Loucy (cell line): Measurements from ENCODE around the gene SMURF1.

Experiments
- H2AFZ ChIP-seq: fragments of 200-600 bp; sonication (generic); 2 replicates; pipeline ENCODE4 v1.6.0; 2016; ENCODE audit warnings: antibody characterized with exemption, mild to moderate bottlenecking, low read length, moderate library complexity
- H3F3A ChIP-seq: fragments of 200-600 bp; 2 replicates; pipeline ENCODE4 v1.6.0; 2016; ENCODE audit warnings: antibody characterized with exemption, low read depth, mild to moderate bottlenecking
- H3K27me3 ChIP-seq: fragments of 200-600 bp; sonication (generic); 2 replicates; pipeline ENCODE4 v1.6.1; 2014; ENCODE audit warnings: low read length, mild to moderate bottlenecking; ENCODE audit not compliant: insufficient read depth, poor library complexity, severe bottlenecking
- H3K36me3 ChIP-seq: fragments of 200-600 bp; sonication (generic); 2 replicates; pipeline ENCODE4 v1.6.1; 2016; ENCODE audit warnings: low read length; ENCODE audit not compliant: insufficient read depth
- H3K4me1 ChIP-seq: fragments of 200-600 bp; sonication (generic); 2 replicates; pipeline ENCODE4 v1.5.1; 2014; ENCODE audit warnings: low read length, mild to moderate bottlenecking; ENCODE audit not compliant: insufficient read depth, poor library complexity, severe bottlenecking
- H3K4me2 ChIP-seq: fragments of 200-600 bp; sonication (generic); 2 replicates; pipeline ENCODE4 v1.6.0; 2014; ENCODE audit warnings: antibody characterized with exemption, low read length, low read depth, mild to moderate bottlenecking; ENCODE audit not compliant: poor library complexity, severe bottlenecking
- H3K4me3 ChIP-seq: fragments of 200-600 bp; sonication (generic); 2 replicates; pipeline ENCODE4 v1.5.1; 2014; ENCODE audit warnings: low read length, mild to moderate bottlenecking, mixed read lengths; ENCODE audit not compliant: poor library complexity, severe bottlenecking
- H3K79me2 ChIP-seq: fragments of 200-600 bp; sonication (generic); 2 replicates; pipeline ENCODE4 v1.6.1; 2014; ENCODE audit warnings: low read length; ENCODE audit not compliant: insufficient read depth
- H3K9ac ChIP-seq: fragments of 200-600 bp; sonication (generic); 2 replicates; pipeline ENCODE4 v1.6.0; 2014; ENCODE audit warnings: mild to moderate bottlenecking, low read depth, low read length, moderate library complexity; ENCODE audit not compliant: poor library complexity, severe bottlenecking
- H3K9me2 ChIP-seq: fragments of 200-600 bp; sonication (generic); replicated peaks from 2 replicates; pipeline ENCODE4 v1.6.1; 2016; ENCODE audit warnings: low read depth, low read length, mixed read lengths
- H3K9me3 ChIP-seq: fragments of 200-600 bp; sonication (generic); 2 replicates; pipeline ENCODE4 v1.6.1; 2014; ENCODE audit warnings: mild to moderate bottlenecking, antibody characterized with exemption, low read length, low read depth; ENCODE audit not compliant: insufficient read depth
- H4K20me1 ChIP-seq: fragments of 200-600 bp; sonication (generic); 2 replicates; pipeline ENCODE4 v1.6.0; 2014; ENCODE audit warnings: antibody characterized with exemption, low read length, mild to moderate bottlenecking; ENCODE audit not compliant: insufficient read depth, poor library complexity, severe bottlenecking
- EZH2phosphoT487 ChIP-seq: fragments of 200-600 bp; IDR thresholded peaks from 2 replicates; pipeline ENCODE4 v1.6.1; 2018; ENCODE audit warnings: antibody characterized with exemption, mild to moderate bottlenecking, moderate library complexity, borderline replicate concordance
- TF ChIP-seq, protein P1 (sequence below): fragments of 200-600 bp; sonication (generic); conservative IDR thresholded peaks from 2 replicates; pipeline ENCODE4 v1.5.1; 2014; ENCODE audit warnings: mild to moderate bottlenecking, antibody characterized with exemption, low read length

SMURF1 gene

DNA sequence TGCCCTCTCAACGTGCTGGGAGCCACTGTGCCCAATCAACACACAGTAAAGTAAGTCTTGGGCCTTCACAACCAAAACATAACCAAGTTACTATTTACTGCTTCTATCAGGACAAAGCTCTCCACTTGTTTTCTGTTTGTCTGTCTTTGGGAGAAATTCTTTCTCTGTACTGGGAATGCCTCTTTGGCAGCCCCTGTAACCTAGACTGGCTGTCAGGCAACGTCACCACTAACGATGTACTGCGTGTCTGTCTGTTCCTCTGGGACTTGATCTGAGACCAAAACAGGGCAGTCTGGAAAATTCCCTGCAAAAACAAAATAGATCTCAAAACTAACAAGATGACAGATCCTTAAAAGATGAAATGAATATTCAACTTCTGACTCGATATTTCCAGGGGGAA is 113.0 kb downstream of the SMURF1 start:
- Histone ChIP-seq H3F3A (no peaks in the 10 kb centered on the region), H3K4me1 (no peaks in the 10 kb centered on the region), H4K20me1 (no peaks in the 10 kb centered on the region), H3K9ac (no peak overlapping the region), H3K79me2 (no peaks in the 10 kb centered on the region), H3K9me3 (no peaks in the 10 kb centered on the region), H3K9me2 (no peaks in the 10 kb centered on the region), H3K27me3 (no peaks in the 10 kb centered on the region), H3K4me3 (no peak overlapping the region), H3K4me2 (no peak overlapping the region), H3K36me3 (peaks cover 75% of the 10 kb centered on the region), H2AFZ (no peak overlapping the region)
- TF ChIP-seq, protein P1, sequence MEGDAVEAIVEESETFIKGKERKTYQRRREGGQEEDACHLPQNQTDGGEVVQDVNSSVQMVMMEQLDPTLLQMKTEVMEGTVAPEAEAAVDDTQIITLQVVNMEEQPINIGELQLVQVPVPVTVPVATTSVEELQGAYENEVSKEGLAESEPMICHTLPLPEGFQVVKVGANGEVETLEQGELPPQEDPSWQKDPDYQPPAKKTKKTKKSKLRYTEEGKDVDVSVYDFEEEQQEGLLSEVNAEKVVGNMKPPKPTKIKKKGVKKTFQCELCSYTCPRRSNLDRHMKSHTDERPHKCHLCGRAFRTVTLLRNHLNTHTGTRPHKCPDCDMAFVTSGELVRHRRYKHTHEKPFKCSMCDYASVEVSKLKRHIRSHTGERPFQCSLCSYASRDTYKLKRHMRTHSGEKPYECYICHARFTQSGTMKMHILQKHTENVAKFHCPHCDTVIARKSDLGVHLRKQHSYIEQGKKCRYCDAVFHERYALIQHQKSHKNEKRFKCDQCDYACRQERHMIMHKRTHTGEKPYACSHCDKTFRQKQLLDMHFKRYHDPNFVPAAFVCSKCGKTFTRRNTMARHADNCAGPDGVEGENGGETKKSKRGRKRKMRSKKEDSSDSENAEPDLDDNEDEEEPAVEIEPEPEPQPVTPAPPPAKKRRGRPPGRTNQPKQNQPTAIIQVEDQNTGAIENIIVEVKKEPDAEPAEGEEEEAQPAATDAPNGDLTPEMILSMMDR, result no peak
- TF ChIP-seq EZH2phosphoT487, result no peak

DNA sequence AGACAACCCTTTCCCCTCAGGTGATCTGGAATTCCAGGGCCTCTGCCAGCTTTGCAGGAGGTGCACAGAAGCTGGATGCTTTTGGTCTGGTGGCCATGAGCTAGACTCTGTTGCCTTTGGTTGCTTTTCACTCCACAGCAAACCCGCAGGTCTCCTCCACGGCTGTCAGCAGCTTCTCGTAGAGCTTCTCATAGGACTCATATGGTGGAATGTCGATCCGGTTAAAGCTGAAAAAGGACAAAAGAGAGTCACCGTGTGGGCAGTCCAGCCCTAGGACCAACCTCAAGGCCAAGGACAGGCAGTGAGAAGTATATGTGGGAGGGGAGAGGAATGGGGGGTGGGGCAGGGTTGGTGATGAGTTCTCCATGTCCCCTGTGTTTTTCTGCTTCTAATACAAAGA is 113.5 kb downstream of the SMURF1 start:
- no peaks in the 10 kb centered on the region for H3K79me2 ChIP-seq
- H3K4me3 ChIP-seq, result no peak overlapping the region
- H3K9me2 ChIP-seq, result no peaks in the 10 kb centered on the region
- TF ChIP-seq EZH2phosphoT487, result no peak
- TF ChIP-seq, protein P1, result no peak
- H3K9me3 ChIP-seq, result no peaks in the 10 kb centered on the region
- no peaks in the 10 kb centered on the region for H3F3A ChIP-seq
- H4K20me1 ChIP-seq, result no peaks in the 10 kb centered on the region
- H3K27me3 ChIP-seq, result no peaks in the 10 kb centered on the region
- no peaks in the 10 kb centered on the region for H3K4me1 ChIP-seq
- peaks cover 70% of the 10 kb centered on the region for H3K36me3 ChIP-seq
- H2AFZ ChIP-seq, result no peak overlapping the region
- H3K4me2 ChIP-seq, result no peak overlapping the region
- no peak overlapping the region for H3K9ac ChIP-seq

DNA sequence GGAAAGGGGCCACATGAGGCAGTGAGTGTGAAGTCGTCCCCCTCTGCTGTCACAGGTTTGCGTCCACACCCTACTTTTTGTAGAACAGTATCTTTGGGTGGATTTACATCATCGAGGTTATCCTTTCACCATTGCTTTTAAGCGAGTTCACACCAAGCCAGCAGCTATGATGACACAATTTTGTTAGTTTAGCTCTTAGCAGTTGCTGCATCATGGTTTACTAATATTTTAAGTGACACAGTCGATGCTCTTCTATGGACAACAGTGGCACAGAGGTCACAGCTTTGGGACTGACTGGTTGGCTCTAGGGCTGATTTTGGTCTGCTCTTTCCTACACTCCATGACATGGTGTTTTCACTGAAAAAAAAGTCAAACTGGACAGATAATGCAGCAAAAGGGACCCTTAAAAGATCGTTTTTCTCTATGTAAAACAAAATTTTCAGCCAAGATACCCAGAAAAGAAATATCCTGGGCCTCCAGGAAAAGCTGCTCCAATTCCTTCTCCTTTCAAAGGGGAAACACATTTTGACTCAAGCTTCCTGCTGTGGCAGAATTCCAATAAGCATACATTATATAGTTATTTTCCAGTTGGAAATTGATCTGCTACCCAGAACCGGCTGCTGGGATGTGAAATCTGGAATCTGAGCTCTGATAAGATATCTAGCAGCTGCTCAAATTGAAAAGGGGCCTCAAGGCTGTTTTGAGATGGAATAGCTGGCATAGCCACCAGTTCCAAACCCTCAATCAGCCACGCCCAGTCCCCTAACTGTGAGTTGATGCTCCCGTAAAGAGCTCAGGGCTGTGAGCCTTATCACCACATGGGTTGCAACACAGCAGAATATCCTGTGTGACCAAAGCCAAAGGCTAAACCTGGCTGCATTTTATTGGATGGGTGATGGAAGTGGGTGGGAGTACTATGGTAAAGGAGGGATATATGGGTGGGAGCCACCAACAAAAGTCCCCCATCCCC is 114.2 kb downstream of the SMURF1 start:
- Histone ChIP-seq H3K4me2 (no peak overlapping the region), H3F3A (no peaks in the 10 kb centered on the region), H3K9ac (no peak overlapping the region), H3K9me3 (no peaks in the 10 kb centered on the region), H3K9me2 (no peaks in the 10 kb centered on the region), H3K36me3 (peaks cover 63% of the 10 kb centered on the region), H2AFZ (no peak overlapping the region), H3K4me3 (no peak overlapping the region), H3K27me3 (no peaks in the 10 kb centered on the region), H3K4me1 (no peaks in the 10 kb centered on the region), H3K79me2 (no peaks in the 10 kb centered on the region), H4K20me1 (no peaks in the 10 kb centered on the region)
- no peak for TF ChIP-seq EZH2phosphoT487
- TF ChIP-seq, protein P1, result no peak
